Activated T-helper 17 cell treated with anti-CD3 and anti-CD28 coated beads, Interleukin-2, amount 50 U/mL, for 72 hours (primary cell): ENCODE results near the gene PHGDH. TPM values are rescaled to one million over a fixed set of nuclear protein-coding genes. Genes with fewer than 3 reads are reported as not detected.

Experiments
- ATAC-seq: fragments of 150-1000 bp; cut with Tn5 transposase; replicated peaks from 2 replicates; pipeline ENCODE4 v1.10.0; 2021; ENCODE audit warnings: mild to moderate bottlenecking, moderate library complexity
- H3K27ac Mint-ChIP-seq: one replicate; pipeline ENCODE4 v1.8.0; 2022; ENCODE audit warnings: mixed read lengths
- H3K27me3 Mint-ChIP-seq: one replicate; pipeline ENCODE4 v1.8.0; 2022; ENCODE audit warnings: mixed read lengths
- H3K36me3 Mint-ChIP-seq: one replicate; pipeline ENCODE4 v1.8.0; 2022; ENCODE audit warnings: low read depth, mild to moderate bottlenecking, mixed read lengths
- H3K4me1 Mint-ChIP-seq: one replicate; pipeline ENCODE4 v1.8.0; 2022; ENCODE audit warnings: mixed read lengths
- H3K4me3 Mint-ChIP-seq: one replicate; pipeline ENCODE4 v1.8.0; 2022; ENCODE audit warnings: mild to moderate bottlenecking, mixed read lengths
- H3K9me3 Mint-ChIP-seq: one replicate; pipeline ENCODE4 v1.8.0; 2022; ENCODE audit warnings: mixed read lengths
- total RNA-seq, 2 donors: library from RNA; stranded (reverse); gene quantifications; one replicate each; pipeline ENCODE4 v1.2.3, GENCODE V29; 2022

PHGDH gene
- 10 to 100 TPM; 11.6 to 27.5 TPM for total RNA-seq

DNA sequence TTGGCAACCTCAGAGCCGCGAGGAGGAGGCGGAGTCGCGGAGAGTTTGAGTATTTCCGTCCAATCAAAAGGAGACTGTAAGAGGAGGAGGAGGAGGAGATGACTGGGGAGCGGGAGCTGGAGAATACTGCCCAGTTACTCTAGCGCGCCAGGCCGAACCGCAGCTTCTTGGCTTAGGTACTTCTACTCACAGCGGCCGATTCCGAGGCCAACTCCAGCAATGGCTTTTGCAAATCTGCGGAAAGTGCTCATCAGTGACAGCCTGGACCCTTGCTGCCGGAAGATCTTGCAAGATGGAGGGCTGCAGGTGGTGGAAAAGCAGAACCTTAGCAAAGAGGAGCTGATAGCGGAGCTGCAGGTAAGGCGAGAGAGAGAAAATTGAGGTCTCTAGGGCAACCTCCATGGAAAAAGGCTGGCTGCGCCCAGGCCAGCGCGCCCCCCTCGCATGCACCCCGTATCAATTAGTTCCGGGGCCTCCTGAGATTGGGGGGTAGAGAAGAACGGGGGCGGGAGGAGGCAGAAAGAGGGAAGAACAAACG, at the start of gene PHGDH:
TSS of gene PHGDH (plus strand) at position 131 of the 538 bp plus-strand sequence. CDS start at position 220, 89 bp downstream.
- no peaks in the 10 kb centered on the region for H3K36me3 Mint-ChIP-seq
- H3K4me1 Mint-ChIP-seq = peaks cover 4% of the 10 kb centered on the region
- H3K9me3 Mint-ChIP-seq = no peaks in the 10 kb centered on the region
- ATAC-seq = peak; percentile 90
- no peak within 1 kb of the TSS for H3K27ac Mint-ChIP-seq
- H3K4me3 Mint-ChIP-seq = peak within 1 kb of the TSS; percentile 72
- H3K27me3 Mint-ChIP-seq = peaks cover 33% of the 10 kb centered on the region

- no peak overlapping the region for H3K27ac Mint-ChIP-seq
- peak; percentile 5 for ATAC-seq
- no peaks in the 10 kb centered on the region for H3K4me1 Mint-ChIP-seq
- H3K36me3 Mint-ChIP-seq = no peaks in the 10 kb centered on the region
- H3K27me3 Mint-ChIP-seq = peaks cover 28% of the 10 kb centered on the region
- no peak overlapping the region for H3K4me3 Mint-ChIP-seq
- H3K9me3 Mint-ChIP-seq = no peaks in the 10 kb centered on the region
Observed at GRCh38 chr1:119662034-119662437, 49.7 kb upstream of the PHGDH start.

DNA sequence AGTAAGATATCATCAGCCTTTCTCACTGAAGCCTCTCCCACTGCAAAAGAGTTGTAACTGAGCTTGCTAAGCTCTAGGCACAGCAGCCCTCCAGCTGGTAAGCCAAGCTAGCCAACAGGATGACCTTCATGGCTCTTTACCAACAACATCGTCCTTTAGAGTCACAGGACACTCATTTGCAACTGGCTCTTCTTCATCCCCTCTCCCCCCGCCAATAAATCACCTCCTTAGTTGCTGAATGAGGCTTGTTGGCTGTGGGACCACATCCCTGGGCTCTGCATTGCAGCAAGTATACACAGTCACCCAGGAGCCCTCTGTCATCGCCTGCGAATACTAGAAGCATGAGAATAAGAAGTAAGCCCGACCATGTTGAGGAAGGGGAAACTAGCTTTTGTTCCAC, 47.7 kb upstream of the PHGDH start:
- Mint-ChIP-seq H3K4me3 (no peak overlapping the region), H3K27ac (no peak overlapping the region), H3K27me3 (peaks cover 25% of the 10 kb centered on the region), H3K9me3 (no peaks in the 10 kb centered on the region), H3K4me1 (no peaks in the 10 kb centered on the region), H3K36me3 (no peaks in the 10 kb centered on the region)
- no peak for ATAC-seq

DNA sequence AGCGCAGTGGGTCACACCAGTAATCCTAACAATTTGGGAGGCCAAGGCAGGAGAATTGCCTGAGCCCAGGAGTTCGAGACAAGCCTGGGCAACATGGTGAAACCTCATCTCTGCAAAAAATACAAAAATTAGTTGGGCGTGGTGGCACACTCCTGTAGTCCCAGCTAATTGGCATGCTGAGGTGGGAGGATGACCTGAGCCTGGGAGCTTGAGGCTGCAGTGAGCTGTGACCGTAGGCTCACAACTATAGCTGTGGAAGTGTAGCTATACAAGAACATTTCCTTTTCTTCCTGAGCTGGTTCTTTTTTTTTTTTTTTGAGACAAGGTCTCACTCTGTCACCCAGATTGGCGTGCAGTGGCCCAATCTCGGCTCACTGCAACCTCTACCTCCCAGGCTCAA, 44.6 kb upstream of the PHGDH start:
- Mint-ChIP-seq H3K27ac (no peak overlapping the region), H3K9me3 (no peaks in the 10 kb centered on the region), H3K36me3 (no peaks in the 10 kb centered on the region), H3K4me1 (no peaks in the 10 kb centered on the region), H3K4me3 (no peak overlapping the region), H3K27me3 (peaks cover 17% of the 10 kb centered on the region)
- no peak for ATAC-seq

DNA sequence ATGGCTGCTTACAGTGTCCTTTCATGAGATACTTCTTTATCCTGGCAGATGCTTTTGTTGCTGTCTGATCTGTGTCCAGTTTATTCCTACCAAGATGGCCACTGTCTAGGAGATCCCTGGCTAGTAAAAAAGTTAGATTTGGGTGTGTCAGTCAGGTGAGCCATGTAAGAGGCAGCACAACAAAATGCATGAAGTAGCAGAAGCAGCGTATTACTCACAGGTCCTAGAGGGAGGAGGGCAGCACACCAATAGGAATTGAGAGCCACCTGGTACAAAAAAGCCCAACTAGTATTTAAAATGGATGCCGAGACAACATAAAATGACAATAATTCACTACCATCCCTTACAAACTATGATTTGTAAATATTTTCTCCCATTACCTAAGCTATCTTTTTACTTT, 40.8 kb upstream of the PHGDH start:
- no peaks in the 10 kb centered on the region for H3K9me3 Mint-ChIP-seq
- ATAC-seq = no peak
- peaks cover 22% of the 10 kb centered on the region for H3K27me3 Mint-ChIP-seq
- no peak overlapping the region for H3K4me3 Mint-ChIP-seq
- H3K4me1 Mint-ChIP-seq = no peaks in the 10 kb centered on the region
- H3K36me3 Mint-ChIP-seq = no peaks in the 10 kb centered on the region
- H3K27ac Mint-ChIP-seq = no peak overlapping the region

GRCh38 chr1:119673171-119673940, 38.4 kb upstream of the PHGDH start:
- ATAC-seq = no peak
- peaks cover 20% of the 10 kb centered on the region for H3K27me3 Mint-ChIP-seq
- no peaks in the 10 kb centered on the region for H3K36me3 Mint-ChIP-seq
- no peak overlapping the region for H3K4me3 Mint-ChIP-seq
- H3K9me3 Mint-ChIP-seq = no peaks in the 10 kb centered on the region
- H3K27ac Mint-ChIP-seq = no peak overlapping the region
- H3K4me1 Mint-ChIP-seq = no peaks in the 10 kb centered on the region

DNA sequence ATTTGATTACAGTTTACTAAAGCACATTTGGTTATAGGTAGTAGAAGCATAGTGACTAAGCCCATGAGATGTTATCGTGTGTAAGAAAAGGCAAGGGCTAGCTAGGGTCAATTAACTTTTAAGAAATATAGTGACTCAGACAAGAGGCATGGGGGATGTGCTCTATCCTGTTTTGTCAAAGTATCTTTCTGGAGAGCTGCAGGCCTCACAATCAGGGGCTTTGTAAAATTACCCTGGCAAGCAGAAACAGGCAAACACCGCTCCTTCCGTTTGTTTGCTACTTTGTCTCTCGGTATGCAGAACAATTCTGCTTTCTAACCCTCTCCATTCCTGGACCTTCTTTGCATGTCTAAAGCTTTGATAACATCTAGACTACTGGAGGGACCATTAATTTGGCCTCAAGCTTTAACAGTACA, 37.6 kb upstream of the PHGDH start:
- Mint-ChIP-seq H3K4me1 (no peaks in the 10 kb centered on the region), H3K9me3 (no peaks in the 10 kb centered on the region), H3K27me3 (peaks cover 20% of the 10 kb centered on the region), H3K27ac (no peak overlapping the region), H3K4me3 (no peak overlapping the region), H3K36me3 (no peaks in the 10 kb centered on the region)
- no peak for ATAC-seq

GRCh38 chr1:119674835-119675289, 36.9 kb upstream of the PHGDH start:
- ATAC-seq = no peak
- Mint-ChIP-seq H3K27ac (no peak overlapping the region), H3K36me3 (no peaks in the 10 kb centered on the region), H3K4me3 (no peak overlapping the region), H3K9me3 (no peaks in the 10 kb centered on the region), H3K4me1 (no peaks in the 10 kb centered on the region), H3K27me3 (peaks cover 17% of the 10 kb centered on the region)

DNA sequence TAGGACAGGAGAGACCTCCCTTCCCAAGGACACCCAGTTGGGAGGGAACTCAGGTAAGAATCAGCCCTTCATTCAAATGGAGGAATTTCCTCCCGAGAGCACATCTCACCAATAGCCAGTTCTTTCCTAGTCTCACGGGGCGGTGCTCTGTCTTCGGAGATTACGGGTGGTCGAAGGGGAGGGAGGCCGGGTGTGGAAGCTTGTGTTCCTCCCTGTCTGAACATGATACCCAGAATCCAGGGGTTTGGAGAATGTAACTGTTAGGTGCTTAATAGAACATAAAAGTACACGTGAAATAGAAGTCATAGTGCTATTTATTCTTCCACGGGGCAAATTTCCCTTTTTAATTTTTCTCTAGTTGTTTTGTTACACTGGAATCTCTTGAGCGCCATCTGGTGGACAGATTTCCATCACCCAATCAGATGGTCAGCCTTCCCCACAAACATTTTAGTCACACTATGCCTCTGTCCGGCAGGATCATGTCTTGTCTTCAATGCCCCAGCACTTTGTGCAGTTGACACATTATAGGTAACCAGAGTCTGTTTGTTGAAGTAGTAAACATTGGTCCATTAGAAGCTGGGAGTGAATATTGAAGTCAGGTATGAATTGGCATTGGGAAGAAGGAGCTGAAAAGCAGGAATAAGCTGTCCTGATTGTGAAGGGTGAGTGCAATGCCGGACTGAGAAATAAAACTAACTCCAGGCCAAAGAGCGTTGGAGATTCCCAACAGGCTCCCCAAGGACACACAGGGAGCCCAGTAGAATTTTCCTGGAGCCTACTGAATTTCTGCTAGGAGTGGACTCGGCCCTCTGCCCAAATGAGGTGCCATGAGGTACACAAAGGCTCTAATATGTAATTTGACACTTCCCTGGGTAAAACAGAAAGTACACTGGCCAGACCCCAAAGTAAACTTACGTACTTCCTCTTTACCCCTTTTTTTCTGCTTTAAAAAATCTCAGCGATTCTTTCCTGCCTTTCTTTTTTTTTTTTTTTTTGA, 36.1 kb upstream of the PHGDH start:
- peaks cover 14% of the 10 kb centered on the region for H3K27me3 Mint-ChIP-seq
- ATAC-seq = peak; percentile 42
- H3K4me3 Mint-ChIP-seq = peak overlapping the region; percentile 21
- H3K36me3 Mint-ChIP-seq = no peaks in the 10 kb centered on the region
- no peaks in the 10 kb centered on the region for H3K4me1 Mint-ChIP-seq
- no peaks in the 10 kb centered on the region for H3K9me3 Mint-ChIP-seq
- no peak overlapping the region for H3K27ac Mint-ChIP-seq

DNA sequence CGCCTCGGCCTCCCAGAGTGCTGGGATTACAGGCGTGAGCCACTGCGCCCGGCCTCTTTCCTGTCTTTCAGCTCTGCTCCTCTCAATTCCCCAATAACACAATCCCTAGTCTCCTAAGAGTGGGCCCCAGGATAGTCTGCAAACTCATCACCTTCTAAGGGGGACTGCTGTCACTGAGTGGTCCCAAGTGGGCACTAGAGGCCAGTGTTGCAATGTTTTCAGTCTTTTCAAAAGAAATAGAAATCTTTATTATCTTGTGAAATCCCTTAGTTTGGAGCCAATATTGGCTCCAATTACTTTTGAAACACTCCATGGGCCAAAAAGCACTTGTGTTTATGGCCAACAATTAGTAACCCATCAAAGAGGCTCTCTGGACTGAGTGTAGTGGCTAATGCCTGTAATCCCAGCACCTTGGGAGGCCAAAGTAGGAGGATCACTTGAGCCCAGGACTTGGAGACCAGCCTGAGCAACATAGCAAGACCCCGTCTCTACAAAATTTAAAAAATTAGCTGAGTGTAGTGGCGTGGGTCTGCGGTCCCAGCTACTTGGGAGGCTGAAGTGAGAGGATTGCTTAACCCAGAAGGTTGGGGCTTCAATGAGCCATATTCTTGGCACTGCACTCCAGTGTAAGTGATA, 35.0 kb upstream of the PHGDH start:
- no peak overlapping the region for H3K4me3 Mint-ChIP-seq
- ATAC-seq = no peak
- H3K27ac Mint-ChIP-seq = no peak overlapping the region
- H3K9me3 Mint-ChIP-seq = no peaks in the 10 kb centered on the region
- H3K4me1 Mint-ChIP-seq = no peaks in the 10 kb centered on the region
- peaks cover 11% of the 10 kb centered on the region for H3K27me3 Mint-ChIP-seq
- no peaks in the 10 kb centered on the region for H3K36me3 Mint-ChIP-seq

DNA sequence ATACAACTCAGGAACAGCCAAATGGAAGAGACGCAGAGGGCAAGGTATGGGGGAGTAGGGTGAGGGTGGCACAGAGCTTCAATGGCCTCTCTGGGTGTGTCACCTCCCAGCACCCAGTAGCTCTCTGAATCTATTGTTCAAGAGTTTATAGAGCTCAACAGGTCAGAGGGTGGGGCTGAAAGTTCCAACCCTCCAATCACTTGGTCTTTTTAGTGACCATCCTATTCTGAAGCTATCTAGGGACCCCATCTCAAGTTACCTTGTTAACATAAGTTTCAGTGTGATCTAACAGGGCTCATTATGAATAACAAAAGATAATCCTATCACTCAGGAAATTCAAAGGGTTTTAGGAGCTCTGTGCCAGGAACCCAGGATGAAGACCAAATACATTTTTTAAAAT, 32.5 kb upstream of the PHGDH start:
- Mint-ChIP-seq H3K4me3 (no peak overlapping the region), H3K36me3 (no peaks in the 10 kb centered on the region), H3K27ac (no peak overlapping the region), H3K9me3 (no peaks in the 10 kb centered on the region), H3K27me3 (peaks cover 6% of the 10 kb centered on the region), H3K4me1 (no peaks in the 10 kb centered on the region)
- no peak for ATAC-seq

GRCh38 chr1:119680193-119680592, 31.5 kb upstream of the PHGDH start:
- ATAC-seq = no peak
- no peaks in the 10 kb centered on the region for H3K4me1 Mint-ChIP-seq
- H3K4me3 Mint-ChIP-seq = no peak overlapping the region
- H3K27ac Mint-ChIP-seq = no peak overlapping the region
- H3K27me3 Mint-ChIP-seq = peaks cover 6% of the 10 kb centered on the region
- H3K36me3 Mint-ChIP-seq = no peaks in the 10 kb centered on the region
- H3K9me3 Mint-ChIP-seq = no peaks in the 10 kb centered on the region

DNA sequence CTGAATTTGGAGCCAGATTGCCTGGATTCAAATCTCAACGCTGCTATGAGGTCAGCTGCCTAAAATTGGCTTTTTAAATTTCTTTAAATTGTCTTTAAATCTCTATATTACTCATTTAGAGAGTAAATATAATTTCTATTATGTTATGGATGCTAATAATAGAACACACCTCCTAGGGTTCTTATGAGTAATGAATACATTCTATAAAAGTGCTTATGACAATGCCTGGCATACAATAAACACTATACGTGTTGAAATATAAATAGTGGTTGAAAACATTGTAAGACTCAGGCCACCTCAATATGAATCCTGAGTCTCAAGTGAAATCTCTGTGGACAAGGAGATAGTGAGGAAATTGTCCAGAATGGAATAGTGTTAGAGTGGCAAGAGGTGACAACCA, 31.0 kb upstream of the PHGDH start:
- no peaks in the 10 kb centered on the region for H3K36me3 Mint-ChIP-seq
- H3K4me1 Mint-ChIP-seq = no peaks in the 10 kb centered on the region
- no peak overlapping the region for H3K27ac Mint-ChIP-seq
- no peaks in the 10 kb centered on the region for H3K9me3 Mint-ChIP-seq
- H3K27me3 Mint-ChIP-seq = peaks cover 1% of the 10 kb centered on the region
- no peak overlapping the region for H3K4me3 Mint-ChIP-seq
- ATAC-seq = no peak

- no peaks in the 10 kb centered on the region for H3K36me3 Mint-ChIP-seq
- H3K4me1 Mint-ChIP-seq = no peaks in the 10 kb centered on the region
- no peak overlapping the region for H3K27ac Mint-ChIP-seq
- H3K9me3 Mint-ChIP-seq = no peaks in the 10 kb centered on the region
- no peak for ATAC-seq
- H3K4me3 Mint-ChIP-seq = no peak overlapping the region
- H3K27me3 Mint-ChIP-seq = no peaks in the 10 kb centered on the region
Observed at GRCh38 chr1:119681560-119681959, 30.2 kb upstream of the PHGDH start.
